Endothelial cell of umbilical vein (primary cell): Measurements from ENCODE around the gene PPM1L. TPM values are rescaled to one million over a fixed set of nuclear protein-coding genes. Genes with fewer than 3 reads are reported as not detected.

Experiments
- BruUV-seq: library from RNA; stranded (reverse); fragments of 400-500 nt; replicated peaks from 2 replicates; lab custom pipeline; 2021; lab: Mats Ljungman, UMichigan
- CTCF ChIA-PET: fragments of 300-600, 350-600 bp; sonication (Branson Sonifier 250); formaldehyde crosslinking; loops from one replicate; lab custom pipeline; 2021; ENCODE audit warnings: antibody characterized with exemption, inconsistent platforms; lab: Charles Lee
- POLR2A ChIA-PET: fragments of 300-600, 350-600 bp; sonication (Branson Sonifier 250); formaldehyde crosslinking; loops from one replicate; lab custom pipeline; 2021; ENCODE audit warnings: antibody characterized with exemption, inconsistent platforms; lab: Charles Lee
- DNase-seq: peaks from one replicate; pipeline ENCODE4 v3.0.0-alpha.2; 2011; ENCODE audit warnings: low read depth, low spot score
- FAIRE-seq: peaks from 2 replicates; lab custom pipeline; 2011; peaks lifted over from hg19 to GRCh38; lab: Jason Lieb, UNC
- H2AFZ ChIP-seq: 2 replicates; pipeline ENCODE4 v1.6.0; 2012; ENCODE audit warnings: low read depth, low read length, control low read depth, inconsistent platforms
- H3K27ac ChIP-seq: 2 replicates; pipeline ENCODE4 v1.5.1; 2011; ENCODE audit warnings: low read depth, mild to moderate bottlenecking, control low read depth, low read length, moderate library complexity; ENCODE audit not compliant: insufficient read depth
- H3K27me3 ChIP-seq, 2 experiments: 2 replicates each; pipeline versions ENCODE4 v1.6.0 to v1.6.1; 2011; ENCODE audit warnings: low read length in 2 of 2, mixed read lengths in 1 of 2; ENCODE audit not compliant: control insufficient read depth in 2 of 2, insufficient read depth in 2 of 2
- H3K36me3 ChIP-seq, 2 experiments: 2 replicates in 1 of 2; 3 replicates in 1 of 2; pipeline ENCODE4 v1.5.1; 2011; ENCODE audit warnings: low read length in 2 of 2, mild to moderate bottlenecking in 1 of 2, moderate library complexity in 1 of 2; ENCODE audit not compliant: control insufficient read depth in 2 of 2, insufficient read depth in 2 of 2; ENCODE audit errors: extremely low read depth in 1 of 2
- H3K4me1 ChIP-seq: 3 replicates; pipeline ENCODE4 v1.5.1; 2011; ENCODE audit warnings: mild to moderate bottlenecking, low read length; ENCODE audit not compliant: control insufficient read depth, insufficient read depth; ENCODE audit errors: extremely low read depth
- H3K4me2 ChIP-seq: 2 replicates; pipeline ENCODE4 v1.6.1; 2011; ENCODE audit warnings: low read length, control low read depth, mixed read lengths; ENCODE audit not compliant: insufficient read depth
- H3K4me3 ChIP-seq, 3 experiments: fragments of 200-600 bp in 1 of 3; sonication (generic), shearing (Covaris generic) in 1 of 3; replicated peaks in 1 of 3; 2 replicates each; pipeline ENCODE4 v1.5.1; 2011 to 2016; ENCODE audit warnings: control low read depth in 3 of 3, low read length in 3 of 3, mild to moderate bottlenecking in 2 of 3, inconsistent platforms in 1 of 3, low read depth in 1 of 3, moderate library complexity in 1 of 3; ENCODE audit not compliant: insufficient read depth in 1 of 3
- H3K79me2 ChIP-seq: 2 replicates; pipeline ENCODE4 v1.6.0; 2012; ENCODE audit warnings: low read length, inconsistent platforms; ENCODE audit not compliant: control insufficient read depth, insufficient read depth
- H3K9ac ChIP-seq: replicated peaks from 2 replicates; pipeline ENCODE3; 2011; ENCODE audit warnings: low read length, control low read depth; ENCODE audit not compliant: insufficient read depth; ENCODE audit errors: extremely low read depth
- H3K9me1 ChIP-seq: replicated peaks from 3 replicates; pipeline ENCODE4 v1.6.0; 2011; ENCODE audit warnings: mild to moderate bottlenecking, low read length; ENCODE audit not compliant: control insufficient read depth, insufficient read depth; ENCODE audit errors: extremely low read depth
- H3K9me3 ChIP-seq: replicated peaks from 2 replicates; pipeline ENCODE4 v1.5.1; 2012; ENCODE audit warnings: low read length, inconsistent platforms; ENCODE audit not compliant: control insufficient read depth, insufficient read depth
- H4K20me1 ChIP-seq: replicated peaks from 2 replicates; pipeline ENCODE3; 2011; ENCODE audit warnings: mild to moderate bottlenecking, low read length; ENCODE audit not compliant: control insufficient read depth, insufficient read depth; ENCODE audit errors: extremely low read depth
- EZH2 ChIP-seq: IDR thresholded peaks from 2 replicates; pipeline ENCODE4 v1.6.1; 2012; ENCODE audit warnings: borderline replicate concordance, low read depth, mild to moderate bottlenecking, moderate library complexity, low read length, inconsistent platforms; ENCODE audit not compliant: severe bottlenecking
- FOS ChIP-seq: IDR thresholded peaks from 2 replicates; pipeline ENCODE4 v1.6.1; 2011; ENCODE audit warnings: mild to moderate bottlenecking, low read length, moderate library complexity, borderline replicate concordance; ENCODE audit not compliant: insufficient read depth
- GATA2 ChIP-seq: IDR thresholded peaks from 2 replicates; pipeline ENCODE4 v1.7.0; 2011; ENCODE audit warnings: low read depth, mild to moderate bottlenecking, moderate library complexity, mixed read lengths, low read length; ENCODE audit not compliant: insufficient read length, insufficient read depth
- JUN ChIP-seq: IDR thresholded peaks from 2 replicates; pipeline ENCODE4 v1.6.1; 2011; ENCODE audit warnings: borderline replicate concordance, low read depth; ENCODE audit not compliant: insufficient read length, insufficient read depth
- MAX ChIP-seq: IDR thresholded peaks from 2 replicates; pipeline ENCODE4 v1.6.1; 2011; ENCODE audit not compliant: insufficient read depth, insufficient read length
- MYC ChIP-seq: IDR thresholded peaks from one replicate; pipeline ENCODE4 v1.6.1; 2011; ENCODE audit warnings: mild to moderate bottlenecking, low read depth, low read length
- POLR2A ChIP-seq: IDR thresholded peaks from 2 replicates; pipeline ENCODE4 v1.6.1; 2012; ENCODE audit warnings: low read depth, mild to moderate bottlenecking, control low read depth, low read length
- POLR2AphosphoS5 ChIP-seq: IDR thresholded peaks from 2 replicates; pipeline ENCODE4 v1.6.1; 2012; ENCODE audit warnings: low read depth, mild to moderate bottlenecking, control low read depth, low read length, moderate library complexity; ENCODE audit not compliant: insufficient read depth
- dilution Hi-C: fragments of 300-500 bp; cut with MboI; formaldehyde crosslinking; loops from one replicate; pipeline ENCODE4 v1.15.0; 2019; ENCODE audit warnings: low sequenced_read_pairs; ENCODE audit not compliant: extremely low pct_ligation_motif_present
- intact Hi-C: fragments of 100-400 bp; cut with micrococcal nuclease; formaldehyde crosslinking; loops from one replicate; pipeline ENCODE4 v1.10.0; 2022
- polyA plus RNA-seq, 4 experiments: library from polyadenylated mRNA; depleted of rRNA in 3 of 4; stranded (reverse) in 3 of 4; unstranded in 1 of 4; fragments of >200 nt; gene quantifications; 2 replicates each; pipeline versions ENCODE4 v1.2.1 to v1.2.3, GENCODE V29; 2011 to 2012; ENCODE audit warnings: missing spikeins in 1 of 4
- total RNA-seq: library from RNA; stranded (reverse); gene quantifications from 2 replicates; pipeline ENCODE4 v1.2.3, GENCODE V29; 2021
- TF ChIP-seq, protein P1 (sequence below), 2 donors: IDR thresholded peaks; 1 replicate in 1 of 2; 2 replicates in 1 of 2; pipeline ENCODE4 v1.5.1; 2011; ENCODE audit warnings: low read length in 2 of 2, mild to moderate bottlenecking in 2 of 2, moderate library complexity in 2 of 2, control low read depth in 1 of 2, inconsistent platforms in 1 of 2, low read depth in 1 of 2; ENCODE audit not compliant: insufficient read depth in 1 of 2; ENCODE audit errors: extremely low read depth in 1 of 2

The PPM1L gene
- total and polyA plus RNA-seq, 2 donors (not counting 3 experiments of a cell fraction or from before 2014, with no cell fraction given): 0.63 to 2.9 TPM

GRCh38 chr3:160893207-160893606 lies 137.2 kb downstream of the PPM1L start:
- intact Hi-C loops: no loop called here
- DNase-seq: no peak
- Histone ChIP-seq H3K4me1 (no peaks in the 10 kb centered on the region), H3K9me3 (no peaks in the 10 kb centered on the region), H3K36me3 (no peaks in the 10 kb centered on the region), H4K20me1 (no peaks in the 10 kb centered on the region), H3K9me1 (no peaks in the 10 kb centered on the region), H3K79me2 (no peaks in the 10 kb centered on the region), H3K9ac (no peak overlapping the region), H3K4me3 (no peak overlapping the region), H3K27ac (no peak overlapping the region), H3K27me3 (no peaks in the 10 kb centered on the region), H3K4me2 (no peak overlapping the region), H2AFZ (no peak overlapping the region)
- ChIA-PET CTCF (no interaction called here), POLR2A (no interaction called here)
- BruUV-seq: no TSS peak
- dilution Hi-C loops: no loop called here
- TF ChIP-seq GATA2: no peak
- FAIRE-seq: no peak

GRCh38 chr3:160904691-160905090 lies 148.7 kb downstream of the PPM1L start:
- Histone ChIP-seq H3K79me2 (no peaks in the 10 kb centered on the region), H2AFZ (no peak overlapping the region), H3K36me3 (no peaks in the 10 kb centered on the region), H3K9me1 (no peaks in the 10 kb centered on the region), H3K4me1 (no peaks in the 10 kb centered on the region), H3K27me3 (peaks cover 1 to 3% of the 10 kb centered on the region in 2 experiments), H3K9me3 (no peaks in the 10 kb centered on the region), H3K4me2 (no peak overlapping the region), H3K9ac (no peak overlapping the region), H3K4me3 (no peak overlapping the region), H4K20me1 (no peaks in the 10 kb centered on the region), H3K27ac (no peak overlapping the region)
- dilution Hi-C loops (no loop called here), intact Hi-C loops (no loop called here)
- ChIA-PET CTCF (no interaction called here), POLR2A (no interaction called here)
- DNase-seq (no peak), FAIRE-seq (no peak)
- TF ChIP-seq MAX (no peak), JUN (no peak), EZH2 (no peak), POLR2AphosphoS5 (no peak), GATA2 (no peak), POLR2A (no peak), FOS (no peak), MYC (no peak)
- TF ChIP-seq, protein P1, sequence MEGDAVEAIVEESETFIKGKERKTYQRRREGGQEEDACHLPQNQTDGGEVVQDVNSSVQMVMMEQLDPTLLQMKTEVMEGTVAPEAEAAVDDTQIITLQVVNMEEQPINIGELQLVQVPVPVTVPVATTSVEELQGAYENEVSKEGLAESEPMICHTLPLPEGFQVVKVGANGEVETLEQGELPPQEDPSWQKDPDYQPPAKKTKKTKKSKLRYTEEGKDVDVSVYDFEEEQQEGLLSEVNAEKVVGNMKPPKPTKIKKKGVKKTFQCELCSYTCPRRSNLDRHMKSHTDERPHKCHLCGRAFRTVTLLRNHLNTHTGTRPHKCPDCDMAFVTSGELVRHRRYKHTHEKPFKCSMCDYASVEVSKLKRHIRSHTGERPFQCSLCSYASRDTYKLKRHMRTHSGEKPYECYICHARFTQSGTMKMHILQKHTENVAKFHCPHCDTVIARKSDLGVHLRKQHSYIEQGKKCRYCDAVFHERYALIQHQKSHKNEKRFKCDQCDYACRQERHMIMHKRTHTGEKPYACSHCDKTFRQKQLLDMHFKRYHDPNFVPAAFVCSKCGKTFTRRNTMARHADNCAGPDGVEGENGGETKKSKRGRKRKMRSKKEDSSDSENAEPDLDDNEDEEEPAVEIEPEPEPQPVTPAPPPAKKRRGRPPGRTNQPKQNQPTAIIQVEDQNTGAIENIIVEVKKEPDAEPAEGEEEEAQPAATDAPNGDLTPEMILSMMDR (IDR thresholded peaks at IDR 0.05; ENCODE audit: extremely low read depth in 1 of 2, insufficient read depth in 1 of 2, low read depth in 1 of 2, low read length in 2 of 2): no peak
- no TSS peak for BruUV-seq
